ENCODE data around the gene PRR23B. TPM values are rescaled to one million over a fixed set of nuclear protein-coding genes. Genes with fewer than 3 reads are reported as not detected.

PRR23B gene
- polyA plus RNA-seq, 1 donor (not counting 4 experiments of a cell fraction or from before 2014, with no cell fraction given): not detected

DNA sequence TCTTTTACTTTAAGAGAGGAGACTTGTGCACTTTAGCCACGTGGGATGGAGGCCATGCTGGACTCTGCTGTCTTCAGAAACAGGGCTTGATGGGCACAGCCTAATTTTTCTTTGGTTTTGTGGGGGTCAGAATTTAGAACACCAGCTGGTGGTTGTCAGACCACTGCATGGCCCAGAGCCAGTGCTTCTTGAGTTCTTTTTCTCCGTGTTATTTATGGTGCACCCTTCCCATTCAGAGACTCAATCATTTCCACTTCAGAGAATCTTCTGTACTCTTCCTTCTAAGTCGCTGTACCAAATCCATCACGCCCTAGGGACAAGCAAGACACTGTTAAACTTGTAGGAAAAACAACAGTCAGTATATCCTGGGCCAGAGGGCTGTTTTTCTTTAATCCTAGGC, 34.8 kb downstream of the PRR23B start:
- Histone ChIP-seq H4K20me1 (ENCODE audit: control insufficient read depth, extremely low read depth, insufficient read depth, low read length) (no peaks in the 10 kb centered on the region), H3K27ac (ENCODE audit: control insufficient read depth, insufficient read depth, low read length) (no peak overlapping the region), H3K9me1 (ENCODE audit: control insufficient read depth, extremely low read depth, insufficient read depth, low read length) (no peaks in the 10 kb centered on the region), H3K79me2 (ENCODE audit: control insufficient read depth, insufficient read depth, low read length) (no peaks in the 10 kb centered on the region), H3K9me3 (ENCODE audit: control insufficient read depth, low read depth, low read length) (no peaks in the 10 kb centered on the region), H3K27me3 (ENCODE audit: control insufficient read depth, extremely low read depth, insufficient read depth, low read length) (peaks cover 3% of the 10 kb centered on the region), H3K4me2 (ENCODE audit: control insufficient read depth, extremely low read depth, insufficient read depth, low read depth, low read length) (no peak overlapping the region), H3K9ac (ENCODE audit: control insufficient read depth, extremely low read depth, insufficient read depth, low read length) (no peak overlapping the region), H3K4me3 (ENCODE audit: control insufficient read depth in 2 of 3, extremely low read depth in 1 of 3, insufficient read depth in 2 of 3, low read depth in 1 of 3, low read length in 3 of 3) (no peak overlapping the region), H3K4me1 (ENCODE audit: control insufficient read depth, extremely low read depth, insufficient read depth, low read length) (no peaks in the 10 kb centered on the region), H3K36me3 (ENCODE audit: control insufficient read depth in 2 of 2, extremely low read depth in 1 of 2, insufficient read depth in 2 of 2, low read length in 2 of 2) (no peaks in the 10 kb centered on the region), H2AFZ (ENCODE audit: control insufficient read depth, low read length) (no peak overlapping the region)
- no peak for DNase-seq (ENCODE audit: low read depth, low spot score)
- FAIRE-seq: no peak
- no peak for TF ChIP-seq EZH2 (IDR thresholded peaks at IDR 0.05; ENCODE audit: low read length)
- TF ChIP-seq, protein P1, sequence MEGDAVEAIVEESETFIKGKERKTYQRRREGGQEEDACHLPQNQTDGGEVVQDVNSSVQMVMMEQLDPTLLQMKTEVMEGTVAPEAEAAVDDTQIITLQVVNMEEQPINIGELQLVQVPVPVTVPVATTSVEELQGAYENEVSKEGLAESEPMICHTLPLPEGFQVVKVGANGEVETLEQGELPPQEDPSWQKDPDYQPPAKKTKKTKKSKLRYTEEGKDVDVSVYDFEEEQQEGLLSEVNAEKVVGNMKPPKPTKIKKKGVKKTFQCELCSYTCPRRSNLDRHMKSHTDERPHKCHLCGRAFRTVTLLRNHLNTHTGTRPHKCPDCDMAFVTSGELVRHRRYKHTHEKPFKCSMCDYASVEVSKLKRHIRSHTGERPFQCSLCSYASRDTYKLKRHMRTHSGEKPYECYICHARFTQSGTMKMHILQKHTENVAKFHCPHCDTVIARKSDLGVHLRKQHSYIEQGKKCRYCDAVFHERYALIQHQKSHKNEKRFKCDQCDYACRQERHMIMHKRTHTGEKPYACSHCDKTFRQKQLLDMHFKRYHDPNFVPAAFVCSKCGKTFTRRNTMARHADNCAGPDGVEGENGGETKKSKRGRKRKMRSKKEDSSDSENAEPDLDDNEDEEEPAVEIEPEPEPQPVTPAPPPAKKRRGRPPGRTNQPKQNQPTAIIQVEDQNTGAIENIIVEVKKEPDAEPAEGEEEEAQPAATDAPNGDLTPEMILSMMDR (optimal IDR thresholded peaks at IDR 0.05 in 1 of 3, IDR thresholded peaks at IDR 0.05 in 1 of 3, conservative IDR thresholded peaks at IDR 0.05 in 1 of 3; ENCODE audit: extremely low read depth in 1 of 3, insufficient read depth in 2 of 3, low read length in 3 of 3): no peak
- dilution Hi-C loops (cut with MboI; ENCODE audit: extremely low pct_ligation_motif_present, low sequenced_read_pairs): no loop called here

DNA sequence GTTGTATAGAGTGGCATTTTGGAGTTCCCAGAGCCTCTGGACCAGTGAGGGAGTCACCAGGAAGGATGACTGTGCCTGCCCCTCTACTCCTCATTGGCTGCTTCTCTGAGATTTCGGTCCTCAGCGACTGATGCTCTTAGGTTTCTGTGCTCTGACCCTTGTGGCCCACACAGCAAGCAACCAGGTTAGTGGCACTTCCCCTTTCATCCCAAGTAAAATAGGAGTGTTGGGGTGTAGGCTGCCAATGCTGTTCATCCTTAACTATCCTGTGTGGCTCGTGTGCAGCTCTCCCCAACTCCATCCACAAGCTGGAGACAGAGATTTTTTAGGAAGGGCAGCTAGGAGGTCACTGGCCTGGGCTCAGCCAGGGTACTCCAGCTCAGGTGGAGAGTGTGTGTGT, 35.9 kb downstream of the PRR23B start:
- no peak for FAIRE-seq

More for the DNA sequence above, 35.9 kb downstream of the PRR23B start:
- no peak for DNase-seq (ENCODE audit: low read depth, low spot score)
- no peaks in the 10 kb centered on the region for H3K9me1 ChIP-seq (ENCODE audit: control insufficient read depth, extremely low read depth, insufficient read depth, low read length)
- no peak overlapping the region for H2AFZ ChIP-seq (ENCODE audit: control insufficient read depth, low read length)
- dilution Hi-C loops (cut with MboI; ENCODE audit: extremely low pct_ligation_motif_present, low sequenced_read_pairs): no loop called here
- peaks cover 3% of the 10 kb centered on the region for H3K27me3 ChIP-seq (ENCODE audit: control insufficient read depth, extremely low read depth, insufficient read depth, low read length)
- TF ChIP-seq EZH2 (IDR thresholded peaks at IDR 0.05; ENCODE audit: low read length): no peak
- TF ChIP-seq, protein P1 (optimal IDR thresholded peaks at IDR 0.05 in 1 of 3, IDR thresholded peaks at IDR 0.05 in 1 of 3, conservative IDR thresholded peaks at IDR 0.05 in 1 of 3; ENCODE audit: extremely low read depth in 1 of 3, insufficient read depth in 2 of 3, low read length in 3 of 3): no peak
- H3K4me2 ChIP-seq (ENCODE audit: control insufficient read depth, extremely low read depth, insufficient read depth, low read depth, low read length): no peak overlapping the region
- no peak overlapping the region for H3K27ac ChIP-seq (ENCODE audit: control insufficient read depth, insufficient read depth, low read length)
- H3K4me3 ChIP-seq (ENCODE audit: control insufficient read depth in 2 of 3, extremely low read depth in 1 of 3, insufficient read depth in 2 of 3, low read depth in 1 of 3, low read length in 3 of 3): no peak overlapping the region
- no peaks in the 10 kb centered on the region for H3K9me3 ChIP-seq (ENCODE audit: control insufficient read depth, low read depth, low read length)
- H3K4me1 ChIP-seq (ENCODE audit: control insufficient read depth, extremely low read depth, insufficient read depth, low read length): no peaks in the 10 kb centered on the region
- H4K20me1 ChIP-seq (ENCODE audit: control insufficient read depth, extremely low read depth, insufficient read depth, low read length): no peaks in the 10 kb centered on the region
- no peak overlapping the region for H3K9ac ChIP-seq (ENCODE audit: control insufficient read depth, extremely low read depth, insufficient read depth, low read length)
- H3K36me3 ChIP-seq (ENCODE audit: control insufficient read depth in 2 of 2, extremely low read depth in 1 of 2, insufficient read depth in 2 of 2, low read length in 2 of 2): no peaks in the 10 kb centered on the region
- H3K79me2 ChIP-seq (ENCODE audit: control insufficient read depth, insufficient read depth, low read length): no peaks in the 10 kb centered on the region
